Fibroblast of pulmonary artery (primary cell): Measurements from ENCODE around the gene CKB.

Experiments
- DNase-seq: peaks from one replicate; pipeline ENCODE4 v3.0.0-alpha.2; 2010; ENCODE audit warnings: low read depth
- H3K4me3 ChIP-seq: replicated peaks from 2 replicates; pipeline ENCODE4 v1.5.1; 2011; ENCODE audit warnings: low read depth, mild to moderate bottlenecking, control low read depth, low read length, moderate library complexity
- CTCF ChIP-seq: IDR thresholded peaks from 2 replicates; pipeline ENCODE4 v1.5.1; 2011; ENCODE audit warnings: mild to moderate bottlenecking, control low read depth, low read length, inconsistent platforms; ENCODE audit errors: missing control alignments

Gene CKB

DNA sequence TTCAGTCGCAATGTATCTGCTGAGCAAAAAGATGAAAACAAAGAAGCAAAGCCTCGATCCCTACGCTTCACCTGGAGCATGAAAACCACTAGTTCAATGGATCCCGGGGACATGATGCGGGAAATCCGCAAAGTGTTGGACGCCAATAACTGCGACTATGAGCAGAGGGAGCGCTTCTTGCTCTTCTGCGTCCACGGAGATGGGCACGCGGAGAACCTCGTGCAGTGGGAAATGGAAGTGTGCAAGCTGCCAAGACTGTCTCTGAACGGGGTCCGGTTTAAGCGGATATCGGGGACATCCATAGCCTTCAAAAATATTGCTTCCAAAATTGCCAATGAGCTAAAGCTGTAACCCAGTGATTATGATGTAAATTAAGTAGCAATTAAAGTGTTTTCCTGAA lies 19.8 kb downstream of the CKB start:
- TF ChIP-seq CTCF, result no peak
- DNase-seq, result no peak
- H3K4me3 ChIP-seq, result no peak overlapping the region

- no peak for DNase-seq
- no peak overlapping the region for H3K4me3 ChIP-seq
- no peak for TF ChIP-seq CTCF
Measured at GRCh38 chr14:103501921-103502669, 20.5 kb downstream of the CKB start.

- no peak overlapping the region for H3K4me3 ChIP-seq
- no peak for TF ChIP-seq CTCF
- no peak for DNase-seq
Measured at GRCh38 chr14:103501041-103501870, 21.4 kb downstream of the CKB start.

DNA sequence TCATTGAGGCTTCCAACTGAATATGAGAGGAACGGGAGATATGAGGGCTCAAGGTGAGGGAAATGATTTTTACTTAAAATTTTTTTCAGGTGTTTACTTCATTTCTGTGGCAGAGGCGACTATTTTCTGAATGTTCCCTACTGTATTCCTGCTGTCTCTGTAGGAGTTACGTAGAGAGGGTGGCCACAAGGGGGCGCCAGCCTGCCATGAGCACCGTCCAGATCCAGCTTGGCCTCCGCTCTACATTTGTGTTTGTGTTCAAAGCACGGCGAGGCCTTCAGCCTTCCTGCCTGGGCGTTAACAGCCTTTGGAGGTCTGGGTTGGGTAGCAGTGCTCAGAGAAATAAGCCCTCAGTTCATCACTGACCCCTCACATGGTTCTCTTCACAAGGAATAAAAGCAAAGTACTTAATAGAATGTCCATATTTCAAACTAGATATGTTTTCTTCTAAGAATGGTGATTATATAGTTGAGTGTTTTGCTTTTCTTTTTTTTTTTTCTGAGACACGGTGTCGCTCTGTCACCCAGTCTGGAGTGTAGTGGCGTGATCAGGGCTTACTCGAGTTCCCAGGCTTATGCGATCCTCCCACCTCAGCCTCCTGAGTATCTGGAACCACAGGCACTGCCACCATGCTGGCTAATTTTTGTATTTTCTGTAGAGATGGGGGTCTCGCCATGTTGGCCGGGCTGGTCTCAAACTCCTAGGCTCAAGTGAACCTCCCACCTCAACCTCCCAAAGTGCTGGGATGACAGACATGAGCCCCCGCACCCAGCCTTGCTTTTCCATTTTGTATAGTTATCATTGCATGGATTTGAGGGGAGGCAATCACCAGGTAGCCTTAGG lies 22.3 kb downstream of the CKB start:
- TF ChIP-seq CTCF, result peak; percentile 97
- peak; percentile 89 for DNase-seq

DNA sequence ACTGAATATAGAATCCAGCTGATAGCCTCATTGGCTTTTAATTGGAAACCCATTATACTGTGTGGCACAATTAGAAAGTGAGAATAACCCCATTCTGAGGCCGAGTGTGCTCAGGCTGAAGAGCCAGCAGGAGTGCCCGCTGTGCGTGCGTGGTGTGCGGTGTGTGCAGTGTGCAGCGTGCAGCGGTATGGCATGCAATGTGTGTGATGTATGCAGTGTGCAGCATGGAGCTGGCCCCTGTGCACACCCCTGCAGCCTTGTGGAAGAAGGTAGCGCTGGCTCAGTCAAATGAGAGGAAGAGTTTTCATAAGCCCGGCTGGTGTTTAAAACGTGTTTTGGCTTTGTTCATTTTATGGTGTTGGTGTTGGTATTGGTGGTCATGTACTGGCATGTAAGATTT lies 22.9 kb downstream of the CKB start:
- H3K4me3 ChIP-seq, result no peak overlapping the region
- DNase-seq, result no peak
- TF ChIP-seq CTCF, result no peak

More for the DNA sequence above, 22.3 kb downstream of the CKB start:
- no peak overlapping the region for H3K4me3 ChIP-seq

GRCh38 chr14:103496776-103497175 lies 25.9 kb downstream of the CKB start:
- no peak for TF ChIP-seq CTCF

More at GRCh38 chr14:103496776-103497175, 25.9 kb downstream of the CKB start:
- H3K4me3 ChIP-seq, result no peak overlapping the region
- DNase-seq, result no peak
